ENCODE results near the gene REEP1.

REEP1 gene

DNA sequence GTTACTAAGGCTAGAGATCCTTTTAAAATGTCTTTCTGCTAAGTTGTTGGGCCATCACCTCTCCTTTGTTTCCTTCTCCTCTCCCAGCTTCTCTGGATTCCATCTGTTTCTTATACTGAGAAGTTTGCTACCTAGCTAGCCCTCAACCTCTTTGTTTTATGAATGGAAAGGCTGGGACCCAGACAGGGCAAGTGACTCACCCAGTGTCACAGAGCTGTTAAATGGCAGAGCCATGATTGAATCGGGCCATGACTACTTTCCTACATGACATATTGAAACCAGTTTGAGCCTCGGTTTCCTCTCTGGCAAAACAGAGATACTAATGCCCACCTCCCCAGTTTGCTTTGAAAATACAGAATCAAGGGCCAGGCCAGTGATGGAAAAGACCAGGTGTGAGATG lies 24.1 kb downstream of the REEP1 start:
- TF ChIP-seq, protein P1, sequence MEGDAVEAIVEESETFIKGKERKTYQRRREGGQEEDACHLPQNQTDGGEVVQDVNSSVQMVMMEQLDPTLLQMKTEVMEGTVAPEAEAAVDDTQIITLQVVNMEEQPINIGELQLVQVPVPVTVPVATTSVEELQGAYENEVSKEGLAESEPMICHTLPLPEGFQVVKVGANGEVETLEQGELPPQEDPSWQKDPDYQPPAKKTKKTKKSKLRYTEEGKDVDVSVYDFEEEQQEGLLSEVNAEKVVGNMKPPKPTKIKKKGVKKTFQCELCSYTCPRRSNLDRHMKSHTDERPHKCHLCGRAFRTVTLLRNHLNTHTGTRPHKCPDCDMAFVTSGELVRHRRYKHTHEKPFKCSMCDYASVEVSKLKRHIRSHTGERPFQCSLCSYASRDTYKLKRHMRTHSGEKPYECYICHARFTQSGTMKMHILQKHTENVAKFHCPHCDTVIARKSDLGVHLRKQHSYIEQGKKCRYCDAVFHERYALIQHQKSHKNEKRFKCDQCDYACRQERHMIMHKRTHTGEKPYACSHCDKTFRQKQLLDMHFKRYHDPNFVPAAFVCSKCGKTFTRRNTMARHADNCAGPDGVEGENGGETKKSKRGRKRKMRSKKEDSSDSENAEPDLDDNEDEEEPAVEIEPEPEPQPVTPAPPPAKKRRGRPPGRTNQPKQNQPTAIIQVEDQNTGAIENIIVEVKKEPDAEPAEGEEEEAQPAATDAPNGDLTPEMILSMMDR (IDR thresholded peaks at IDR 0.05; ENCODE audit: extremely low read depth, missing control alignments): no peak
- DNase-seq (ENCODE audit: low spot score): no peak

DNA sequence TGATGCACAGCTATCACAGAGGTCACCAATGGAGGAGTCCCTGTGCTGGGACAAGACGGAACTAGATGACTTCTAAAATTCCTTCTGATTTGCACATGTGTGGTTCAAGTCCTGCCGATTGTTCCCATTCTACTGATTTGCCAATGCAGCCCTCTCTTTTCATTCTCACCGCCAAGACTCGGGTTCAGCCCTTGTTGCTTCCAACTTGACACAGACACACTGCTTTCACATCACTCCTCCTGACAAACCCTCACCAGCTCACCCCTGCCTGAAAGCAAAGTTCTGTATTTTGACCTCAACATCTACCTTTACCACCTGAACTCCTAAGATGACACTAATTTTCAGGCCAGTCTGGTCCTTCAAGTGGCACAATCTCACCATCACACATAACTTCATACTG lies 25.5 kb downstream of the REEP1 start:
- DNase-seq (ENCODE audit: low spot score): no peak
- TF ChIP-seq, protein P1 (IDR thresholded peaks at IDR 0.05; ENCODE audit: extremely low read depth, missing control alignments): no peak

DNA sequence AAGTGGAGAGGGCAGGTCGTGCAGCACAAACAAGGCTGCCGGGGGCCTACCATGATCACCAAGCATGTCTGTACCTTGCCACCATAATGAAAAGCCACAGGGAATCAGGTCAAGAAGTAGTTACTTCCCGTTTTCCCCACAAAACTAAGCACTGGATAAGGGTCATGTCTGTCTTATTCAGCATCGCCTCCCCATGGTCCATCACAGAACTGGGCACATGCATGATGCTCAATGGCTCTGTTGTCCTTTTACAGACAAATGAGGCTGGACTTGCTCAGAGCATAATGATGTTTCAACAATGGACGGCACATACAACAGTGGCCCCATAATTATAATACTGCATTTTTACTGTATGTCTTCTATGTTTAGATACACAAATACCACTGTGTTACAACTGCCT lies 27.5 kb downstream of the REEP1 start:
- TF ChIP-seq, protein P1 (IDR thresholded peaks at IDR 0.05; ENCODE audit: extremely low read depth, missing control alignments): no peak
- no peak for DNase-seq (ENCODE audit: low spot score)

- no peak for DNase-seq (ENCODE audit: low spot score)
- TF ChIP-seq, protein P1 (IDR thresholded peaks at IDR 0.05; ENCODE audit: extremely low read depth, missing control alignments): no peak
These were observed 28.3 kb downstream of the REEP1 start for GRCh38 chr2:86308984-86309695.

DNA sequence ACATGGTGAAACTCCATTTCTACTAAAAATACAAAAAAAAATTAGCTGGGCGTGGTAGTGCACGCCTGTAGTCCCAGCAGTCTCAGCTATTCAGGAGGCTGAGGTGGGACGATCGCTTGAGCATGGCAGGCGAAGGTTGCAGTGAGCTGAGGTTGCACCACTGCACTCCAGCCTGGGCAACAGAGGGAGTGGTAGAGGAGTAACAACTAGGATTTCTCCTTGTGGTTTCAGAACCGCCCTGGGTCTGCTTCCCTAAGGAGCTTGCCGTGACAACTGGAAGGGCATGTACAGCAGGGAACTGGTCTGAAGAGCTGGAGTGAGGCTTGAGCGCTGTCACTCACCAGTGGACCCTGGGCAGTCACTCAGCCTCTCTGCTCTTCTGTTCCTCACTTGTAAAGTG lies 29.1 kb downstream of the REEP1 start:
- TF ChIP-seq, protein P1 (IDR thresholded peaks at IDR 0.05; ENCODE audit: extremely low read depth, missing control alignments): no peak
- DNase-seq (ENCODE audit: low spot score): no peak

DNA sequence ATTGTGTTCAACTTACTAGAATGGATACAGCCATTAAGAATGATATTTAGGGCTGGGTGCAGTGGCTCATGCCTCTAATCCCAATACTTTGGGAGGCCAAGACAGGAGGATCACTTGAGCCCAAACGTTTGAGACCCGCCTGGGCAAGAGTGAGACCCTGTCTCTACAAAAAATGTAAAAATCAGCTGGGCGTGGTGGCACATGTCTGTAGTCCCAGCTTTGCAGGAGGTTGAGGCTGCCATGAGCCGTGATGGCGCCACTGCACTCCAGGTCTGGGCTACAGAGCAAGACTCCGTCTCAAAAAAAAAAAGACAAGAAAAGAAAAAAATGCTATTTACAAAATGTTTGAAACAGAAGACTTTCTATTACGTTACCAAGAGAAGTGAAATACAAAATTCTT lies 30.0 kb downstream of the REEP1 start:
- TF ChIP-seq, protein P1 (IDR thresholded peaks at IDR 0.05; ENCODE audit: extremely low read depth, missing control alignments): no peak
- no peak for DNase-seq (ENCODE audit: low spot score)

- DNase-seq (ENCODE audit: low spot score): no peak
- TF ChIP-seq, protein P1 (IDR thresholded peaks at IDR 0.05; ENCODE audit: extremely low read depth, missing control alignments): no peak
These were observed 31.5 kb downstream of the REEP1 start for GRCh38 chr2:86305915-86306254.
